Glomerular endothelial cell (primary cell): Measurements from ENCODE around the gene SKAP1. TPM values are rescaled to one million over a fixed set of nuclear protein-coding genes. Genes with fewer than 3 reads are reported as not detected.
A peak's percentile ranks its signal among the peaks of the same experiment; 100 is the strongest.

Source experiments
- DNase-seq: peaks from one replicate; pipeline ENCODE4 v3.0.0-alpha.2; 2011; ENCODE audit warnings: low read depth, low spot score; ENCODE audit errors: extremely low read depth
- total RNA-seq: library from RNA; depleted of rRNA; stranded (reverse); fragments of >200 nt; gene quantifications from 2 replicates; pipeline ENCODE4 v1.2.3, GENCODE V29; 2015

SKAP1 gene
- total RNA-seq, 1 donor from 2014 or later = 0.99 TPM

DNA sequence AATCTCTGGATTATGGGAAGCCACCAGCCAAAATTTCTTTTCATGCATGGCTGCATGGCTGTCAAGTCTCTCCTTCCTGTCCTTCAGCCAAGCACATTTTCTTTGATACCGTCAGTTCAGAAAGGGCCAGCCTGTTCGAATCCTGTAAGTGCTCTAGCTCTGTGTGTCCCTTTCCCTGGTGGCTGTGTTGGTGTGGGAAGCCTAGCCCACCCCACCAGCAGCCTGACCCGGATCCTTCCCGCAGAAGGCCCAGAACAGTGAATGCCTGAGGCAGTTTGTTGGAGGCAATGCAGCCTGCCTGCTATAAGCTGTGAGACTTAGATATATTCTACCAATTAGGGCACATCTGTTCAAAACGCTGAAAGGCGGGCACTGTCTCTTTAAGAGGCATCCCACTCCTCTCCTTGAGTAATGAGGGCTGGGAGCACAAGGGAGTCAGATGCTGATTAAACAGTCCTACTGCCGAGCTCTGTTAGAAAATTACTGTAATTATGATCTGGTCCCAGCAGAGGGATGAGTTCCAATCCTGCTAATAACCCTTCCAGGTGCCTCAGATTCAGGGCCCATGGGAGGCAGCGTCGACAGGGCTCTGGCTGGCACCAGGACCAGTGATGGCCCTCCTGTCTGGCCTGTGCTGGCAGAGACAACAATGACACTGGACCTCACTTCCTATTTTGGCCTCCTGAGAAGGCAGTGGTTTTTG, 304.0 kb downstream of the SKAP1 start:
- DNase-seq = no peak

DNA sequence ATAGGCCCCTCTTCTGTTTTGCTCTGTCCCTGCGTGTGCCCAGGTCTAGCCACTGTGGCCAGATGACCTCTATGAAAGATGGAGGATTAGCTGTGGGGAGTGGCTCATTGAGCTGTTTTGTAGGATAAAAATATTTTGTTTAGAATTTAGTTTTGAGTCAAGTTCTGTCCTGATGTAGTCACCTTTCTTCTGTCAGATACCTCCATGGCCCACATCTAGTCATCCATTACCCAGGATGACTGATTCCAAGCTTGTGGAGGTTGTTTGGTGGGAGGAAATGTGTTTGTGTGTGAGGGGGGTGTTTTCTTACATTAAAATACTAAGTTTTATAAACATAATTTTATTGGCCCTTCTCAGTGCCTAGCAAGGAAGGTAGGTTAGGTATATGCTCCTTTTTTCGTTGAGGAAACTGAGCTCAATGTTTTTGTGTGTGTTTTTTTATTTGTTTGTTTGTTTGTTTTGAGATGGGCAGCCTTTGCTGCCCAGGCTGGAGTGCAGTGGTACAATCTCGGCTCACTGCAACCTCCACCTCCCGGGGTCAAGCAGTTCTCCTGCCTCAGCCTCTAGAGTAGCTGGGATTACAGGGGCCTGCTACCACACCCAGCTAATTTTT, 306.1 kb downstream of the SKAP1 start:
- no peak for DNase-seq

DNA sequence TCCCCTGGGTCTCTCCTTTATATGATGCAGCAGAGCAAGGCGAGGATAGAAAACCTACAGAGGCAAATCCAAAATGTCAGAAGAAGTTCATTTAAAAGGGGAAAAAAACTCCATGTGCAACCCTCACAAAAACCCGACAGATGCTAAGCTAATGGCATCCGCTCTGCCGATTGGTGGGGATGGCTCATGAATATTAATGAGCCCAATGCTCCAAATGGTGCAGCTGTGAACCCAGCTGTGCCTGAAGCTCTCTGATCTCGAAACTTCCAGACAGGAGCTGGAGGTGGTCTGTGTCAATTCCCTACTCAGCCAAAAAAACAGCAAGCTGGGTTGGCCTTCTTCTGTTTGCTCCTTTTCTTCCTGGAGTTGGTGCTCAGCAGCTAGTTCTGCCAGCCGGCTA, 306.9 kb downstream of the SKAP1 start:
- DNase-seq = no peak

DNA sequence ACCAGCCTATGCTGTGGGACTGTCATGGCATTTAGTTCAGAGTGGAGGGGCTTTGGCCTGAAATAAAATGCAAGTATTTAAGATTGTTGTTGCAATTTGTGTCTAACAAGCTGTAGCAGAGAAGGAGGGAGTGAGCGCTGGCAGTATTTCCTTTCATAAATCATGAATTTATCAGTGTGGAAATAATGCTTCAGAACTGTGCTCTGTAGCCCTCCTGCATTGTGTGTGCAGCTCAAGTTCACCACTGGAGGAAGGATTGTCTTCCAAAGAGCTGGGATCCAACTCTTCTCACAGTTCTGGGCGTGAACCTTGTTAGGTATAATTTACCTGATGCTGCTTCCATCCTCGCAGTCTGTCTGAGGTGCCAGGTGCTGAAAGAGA, 307.4 kb downstream of the SKAP1 start:
- DNase-seq = no peak

DNA sequence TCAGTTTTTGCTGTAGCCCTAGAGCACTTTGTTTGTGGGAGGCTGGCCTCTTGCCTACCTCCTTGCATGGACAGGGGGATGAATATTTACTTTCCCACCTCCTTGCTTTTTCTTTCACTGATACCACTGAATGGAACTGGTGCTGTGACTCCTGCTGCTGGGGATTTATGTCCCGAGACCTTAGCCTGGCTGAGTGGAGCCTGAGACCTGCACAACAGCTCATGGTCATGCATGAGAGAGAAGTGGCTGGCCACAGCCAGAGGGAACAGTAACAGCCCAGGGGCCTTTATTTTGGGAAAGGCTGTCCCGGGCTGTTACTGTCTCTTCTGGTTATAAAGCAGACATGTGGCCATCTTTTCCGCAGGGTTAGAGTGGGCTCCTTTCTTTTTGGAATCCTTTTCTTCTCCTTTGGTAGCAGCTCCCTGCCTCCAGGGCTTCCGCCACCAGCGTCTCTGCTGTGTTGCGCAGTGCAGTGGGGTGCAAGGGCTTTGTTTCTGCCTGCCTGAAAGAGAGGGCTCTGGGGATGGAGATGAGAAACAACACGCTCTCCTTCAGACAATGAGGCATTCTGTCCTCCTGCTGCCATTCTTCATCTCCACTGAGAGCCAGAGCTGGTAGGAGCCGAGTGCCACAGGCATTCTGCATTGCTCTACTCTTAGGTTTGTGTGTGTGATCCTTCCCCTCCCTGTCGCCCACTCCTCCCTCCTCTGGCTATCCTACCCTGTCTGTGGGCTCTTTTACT, 307.9 kb downstream of the SKAP1 start:
- DNase-seq = no peak

DNA sequence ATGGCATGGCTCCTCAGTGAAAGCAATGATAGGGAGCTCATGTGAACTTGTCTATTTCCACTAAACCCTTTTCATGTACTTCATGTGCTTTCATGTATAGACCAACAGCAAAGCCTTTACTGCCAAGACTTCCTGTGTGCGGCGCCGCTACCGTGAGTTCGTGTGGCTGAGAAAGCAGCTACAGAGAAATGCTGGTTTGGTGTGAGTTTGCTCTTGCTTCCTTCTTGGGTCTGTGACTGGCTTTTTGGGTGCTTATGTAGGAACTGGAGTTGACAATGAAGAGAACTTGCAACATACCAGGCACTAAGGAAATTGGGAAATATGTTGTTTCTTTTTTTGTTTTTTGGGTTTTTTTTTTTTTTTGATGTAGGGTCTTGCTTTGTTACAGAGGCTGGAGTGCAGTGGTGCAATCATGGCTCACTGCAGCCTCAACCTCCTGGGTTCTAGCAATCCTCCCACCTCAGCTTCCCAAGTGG, 316.8 kb downstream of the SKAP1 start:
- DNase-seq = no peak

DNA sequence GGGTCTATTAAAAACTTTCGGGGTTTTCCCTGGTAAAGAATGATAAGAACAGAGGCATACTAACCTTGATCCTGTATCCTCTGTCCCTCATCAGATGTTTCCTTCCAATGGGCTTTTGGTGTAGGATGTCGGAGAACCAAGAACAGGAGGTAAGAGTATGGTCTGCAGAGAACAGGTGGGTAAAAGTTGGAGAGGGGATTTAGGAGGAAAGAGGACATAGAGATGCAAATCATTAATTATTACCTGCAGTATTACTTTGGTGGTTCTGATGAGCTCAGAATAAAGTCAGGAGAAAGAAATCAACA, 318.1 kb downstream of the SKAP1 start:
- DNase-seq = no peak

DNA sequence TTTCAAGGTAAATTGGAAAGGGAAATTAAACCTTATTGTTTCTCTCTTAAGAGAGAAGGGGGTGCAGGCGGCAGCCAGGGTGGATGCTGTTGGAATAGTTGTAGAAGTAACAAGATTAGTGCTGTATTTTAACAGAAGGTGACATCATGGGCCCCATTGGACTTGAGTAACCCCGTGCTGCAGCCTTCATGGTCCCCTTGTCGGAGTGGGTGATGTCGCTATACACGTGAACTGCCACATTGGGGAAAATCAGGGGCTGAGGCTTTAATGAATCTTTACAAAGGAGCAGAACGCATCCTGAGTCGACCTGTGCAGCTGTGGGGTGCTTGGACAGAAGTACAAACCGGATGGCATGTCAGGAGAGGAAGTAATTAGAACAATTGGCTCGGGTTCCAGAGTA, 319.3 kb downstream of the SKAP1 start:
- DNase-seq = no peak

DNA sequence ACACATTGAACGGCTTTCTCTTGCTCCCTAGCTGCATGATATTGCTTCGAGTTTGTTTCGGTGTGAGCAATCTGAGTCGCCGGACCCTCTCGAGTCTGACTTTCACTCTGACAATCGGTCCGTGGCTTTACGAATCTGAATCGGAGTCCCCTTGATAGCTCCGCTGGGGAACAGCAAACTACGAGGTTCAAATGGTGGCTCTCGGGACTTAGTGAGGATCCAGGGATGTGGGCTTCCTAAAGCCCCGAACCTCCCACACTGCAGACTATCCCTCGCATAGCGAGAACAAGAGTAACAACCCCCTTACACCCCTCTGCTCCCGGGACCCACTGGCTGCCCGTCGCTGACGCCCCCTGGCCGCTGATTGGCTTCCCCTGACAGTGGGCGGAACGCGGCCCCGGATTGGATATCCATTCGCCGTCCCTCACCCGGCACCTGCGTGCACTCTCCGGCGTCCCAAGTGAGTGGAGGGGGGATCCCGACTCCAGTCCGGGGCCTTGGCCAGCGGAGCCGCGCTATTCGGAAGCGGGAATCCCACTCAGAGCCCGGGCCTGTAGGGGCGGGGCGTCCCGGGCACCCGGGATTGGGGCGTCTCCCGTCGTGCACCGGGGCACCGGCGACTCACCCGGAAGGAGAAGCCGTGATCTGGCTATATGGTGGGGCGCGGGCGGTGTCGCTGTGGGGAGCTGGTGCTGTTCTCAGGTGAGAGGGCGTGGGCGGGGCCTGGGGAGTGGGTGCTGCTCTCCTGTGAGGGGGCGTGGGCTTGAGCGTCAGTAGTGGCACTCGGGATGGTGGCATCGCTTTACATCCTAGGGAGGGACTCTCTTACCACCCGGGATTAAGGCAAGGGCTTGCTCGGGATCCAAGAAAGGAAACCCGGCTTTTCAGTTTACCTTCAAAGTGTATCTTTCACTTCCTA, 322.6 kb downstream of the SKAP1 start, which contains the start of gene SNX11:
TSS of gene SNX11 (plus strand) at position 630 of the 919 bp plus-strand sequence. CDS start 4,278 bp downstream, outside the sequence.
- DNase-seq = no peak

DNA sequence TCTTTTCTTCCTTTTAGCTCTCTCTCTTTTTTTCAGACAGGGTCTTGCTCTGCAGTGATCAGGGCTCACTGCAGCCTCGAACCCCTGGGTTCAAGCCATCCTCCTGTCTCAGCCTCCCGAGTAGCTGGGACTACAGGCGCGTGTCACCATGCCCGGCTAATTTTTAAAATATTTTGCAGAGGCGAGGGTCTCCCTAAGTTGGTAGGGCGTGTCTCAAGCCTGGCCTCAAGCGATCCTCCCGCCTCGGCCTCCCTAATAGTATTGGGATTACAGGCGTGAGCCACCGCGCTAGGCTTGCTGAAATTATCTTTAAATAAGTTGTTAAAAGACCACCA, 323.2 kb downstream of the SKAP1 start:
- no peak for DNase-seq

DNA sequence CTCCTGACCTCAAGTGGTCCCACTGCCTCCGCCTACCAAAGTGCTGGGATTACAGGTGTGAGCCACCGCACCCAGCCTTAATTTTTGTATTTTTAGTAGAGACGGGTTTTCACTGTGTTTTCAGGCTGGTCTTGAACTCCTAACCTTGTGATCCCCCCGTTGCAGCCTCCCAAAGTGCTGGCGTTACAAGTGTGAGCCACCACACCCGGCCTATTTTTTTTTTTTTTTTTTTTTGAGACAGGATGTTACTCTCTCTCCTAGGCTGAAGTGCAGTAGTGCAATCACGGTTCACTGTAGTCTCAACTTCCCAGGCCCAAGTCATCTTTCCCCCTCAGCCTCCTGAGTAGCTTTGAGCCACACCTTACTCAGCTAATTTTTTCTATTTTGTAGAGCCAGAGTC, 325.6 kb downstream of the SKAP1 start:
- DNase-seq = no peak

DNA sequence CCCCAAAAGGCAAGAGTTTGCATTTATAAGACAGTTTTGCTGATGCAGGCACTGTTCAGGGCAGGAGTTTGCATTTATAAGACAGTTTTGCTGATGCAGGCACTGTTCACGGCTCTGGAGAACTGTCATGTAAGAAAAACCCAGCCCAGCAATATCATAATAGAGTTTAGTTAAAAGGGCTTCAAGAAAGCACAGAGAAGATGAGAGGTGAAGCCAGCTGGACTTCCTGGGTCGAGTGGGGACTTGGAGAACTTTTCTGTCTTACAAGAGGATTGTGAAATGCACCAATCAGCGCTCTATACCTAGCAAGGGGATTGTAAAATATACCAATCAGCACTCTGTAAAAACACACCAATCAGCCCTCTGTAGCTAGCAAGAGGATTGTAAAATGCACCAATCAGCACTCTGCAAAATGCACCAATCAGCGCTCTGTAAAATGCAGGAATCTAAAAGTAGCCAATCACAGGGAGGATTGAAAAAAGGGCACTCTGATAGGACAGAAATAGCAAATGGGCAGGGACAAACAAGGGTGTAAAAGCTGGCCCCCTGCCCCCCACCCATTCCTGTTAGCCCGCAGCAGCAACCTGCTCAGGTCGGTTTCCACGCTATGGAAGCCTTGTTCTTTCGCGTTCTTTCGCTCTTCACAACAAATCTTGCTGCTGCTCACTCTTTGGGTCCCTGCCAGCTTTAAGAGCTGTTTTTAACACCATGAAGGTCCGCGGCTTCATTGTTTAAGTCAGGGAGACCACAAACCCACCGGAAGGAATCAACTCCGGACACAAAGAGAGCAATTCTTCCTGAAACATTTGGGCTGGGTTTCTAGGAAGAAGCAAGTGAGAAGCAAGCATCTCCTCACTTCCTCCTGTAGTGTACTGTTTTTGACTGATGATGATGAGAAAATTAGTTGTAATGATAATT, 327.0 kb downstream of the SKAP1 start:
- DNase-seq = no peak

DNA sequence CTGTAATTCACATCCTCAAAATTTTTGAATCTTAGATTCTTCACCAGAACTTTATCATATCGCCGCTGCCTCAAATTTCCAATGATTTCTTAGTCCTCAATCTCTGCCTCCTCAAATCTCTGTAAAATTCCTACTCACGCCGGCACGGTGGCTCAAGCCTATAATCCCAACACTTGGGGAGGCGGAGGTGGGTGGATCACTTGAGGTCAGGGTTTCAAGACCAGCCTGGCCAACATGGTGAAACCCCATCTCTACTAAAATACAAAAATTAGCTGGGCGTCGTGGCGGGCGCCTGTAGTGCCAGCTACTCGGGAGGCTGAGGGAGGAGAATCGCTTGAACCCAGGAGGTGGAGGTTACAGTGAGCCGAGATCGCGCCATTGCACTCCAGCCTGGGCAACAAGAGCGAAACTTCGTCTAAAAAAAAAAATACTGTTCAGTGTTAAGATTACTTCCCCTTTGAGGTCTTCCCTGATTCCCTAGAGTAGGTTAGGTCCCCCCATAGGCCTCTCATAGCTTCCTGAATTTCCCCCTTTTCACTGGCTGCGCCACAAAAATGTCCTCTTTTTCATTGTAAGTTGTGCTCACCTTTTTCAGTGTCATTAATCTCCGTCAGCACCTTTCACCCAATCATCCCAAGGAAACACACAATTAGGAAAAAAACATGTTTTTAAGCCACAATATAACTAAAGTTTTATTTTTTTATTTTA, 327.8 kb downstream of the SKAP1 start:
- DNase-seq = no peak

DNA sequence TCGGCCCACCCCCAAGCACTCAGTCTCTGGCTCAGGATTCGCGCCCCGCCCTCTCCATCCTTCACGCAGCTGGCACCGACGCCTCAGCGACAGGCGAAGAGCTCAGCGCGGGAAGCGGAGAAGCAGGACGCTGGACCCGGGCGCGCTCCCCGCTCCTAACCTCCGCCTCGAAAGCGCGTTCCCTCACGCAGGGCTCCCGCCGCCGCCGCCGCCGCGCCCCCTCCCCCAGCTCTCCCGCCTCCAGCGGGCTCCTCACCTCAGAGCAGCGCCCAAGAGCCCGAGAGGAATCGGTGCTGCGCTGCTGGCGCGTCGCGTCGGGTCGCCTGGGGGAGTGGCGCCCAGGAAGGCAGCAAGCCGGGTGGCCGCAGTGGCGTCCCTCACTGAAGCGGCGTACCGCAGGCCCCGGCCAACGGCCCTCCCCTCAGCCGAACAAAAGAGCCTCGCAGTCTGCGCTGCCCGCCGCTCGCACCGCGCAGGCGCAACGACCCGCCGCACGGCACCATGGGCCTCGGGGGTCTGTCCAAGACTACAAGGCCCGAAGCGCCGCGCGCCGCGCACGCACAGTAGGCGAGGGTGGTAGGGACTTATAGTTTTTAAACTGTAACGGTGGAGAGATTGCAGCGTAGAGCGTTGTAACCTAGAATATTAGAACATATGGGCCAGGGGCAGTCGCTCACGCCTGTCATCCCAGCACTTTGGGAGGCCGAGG, 328.8 kb downstream of the SKAP1 start, which contains the start of gene CBX1:
TSS of gene CBX1 (minus strand) at position 467 of the 709 bp plus-strand sequence. CDS start 24,474 bp downstream, outside the sequence.
- DNase-seq = peak; percentile 47

DNA sequence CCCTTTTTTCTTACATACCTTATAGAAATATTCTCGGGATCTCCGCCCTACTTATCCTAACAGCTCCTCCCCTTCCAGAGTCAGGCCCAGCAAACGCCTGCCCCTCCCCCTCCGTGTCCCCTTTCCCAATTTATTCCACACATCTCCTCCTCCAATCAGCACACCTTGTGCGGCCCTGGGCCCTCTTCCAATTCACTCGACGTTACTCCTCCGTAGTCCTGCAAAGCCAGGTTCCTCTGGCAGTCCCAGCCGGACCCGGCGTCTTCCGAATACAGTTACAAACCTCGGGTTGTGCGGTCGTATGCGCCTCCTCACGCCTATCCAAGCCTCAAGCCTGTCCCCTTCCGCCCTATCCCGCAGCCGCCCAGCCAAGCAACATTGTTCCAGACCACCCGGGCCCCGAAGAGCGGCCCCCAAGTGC, 329.4 kb downstream of the SKAP1 start:
- DNase-seq = no peak

DNA sequence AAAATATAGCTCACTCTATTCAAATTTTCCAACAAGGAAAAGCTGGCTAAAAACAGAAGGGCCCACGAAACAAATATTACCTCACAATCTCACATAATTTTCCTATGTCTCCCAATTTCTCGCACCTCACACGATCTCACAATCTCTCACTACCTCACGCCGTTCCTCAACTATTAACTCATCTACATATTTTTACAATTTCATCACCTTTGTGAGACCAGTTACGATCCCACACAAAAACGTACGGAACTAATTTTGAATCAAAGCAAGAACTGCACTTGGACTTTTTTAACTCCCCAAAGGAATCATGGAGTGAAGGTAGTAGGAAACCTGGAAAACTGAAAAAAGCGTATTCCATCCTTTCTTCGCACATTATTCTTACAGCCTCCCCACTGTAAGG, 329.9 kb downstream of the SKAP1 start:
- DNase-seq = no peak

DNA sequence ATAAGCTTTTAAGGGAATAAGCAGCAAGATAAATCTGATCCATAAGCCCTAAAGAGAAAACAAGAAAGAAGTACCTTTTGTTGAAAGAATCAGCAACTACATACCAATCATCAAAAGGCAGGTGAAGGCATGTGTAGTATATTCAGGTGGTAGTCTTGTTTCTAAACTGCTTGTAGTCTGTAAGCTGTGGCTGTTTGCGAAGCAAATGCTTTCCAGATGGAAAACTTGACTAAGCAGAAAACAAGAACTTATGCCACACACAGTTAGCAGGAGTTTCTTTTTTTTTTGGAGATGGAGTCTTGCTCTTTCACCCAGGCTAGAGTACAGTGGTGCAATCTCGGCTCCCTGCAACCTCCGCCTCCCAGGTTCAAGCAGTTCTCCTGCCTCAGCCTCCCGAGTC, 334.4 kb downstream of the SKAP1 start:
- no peak for DNase-seq

DNA sequence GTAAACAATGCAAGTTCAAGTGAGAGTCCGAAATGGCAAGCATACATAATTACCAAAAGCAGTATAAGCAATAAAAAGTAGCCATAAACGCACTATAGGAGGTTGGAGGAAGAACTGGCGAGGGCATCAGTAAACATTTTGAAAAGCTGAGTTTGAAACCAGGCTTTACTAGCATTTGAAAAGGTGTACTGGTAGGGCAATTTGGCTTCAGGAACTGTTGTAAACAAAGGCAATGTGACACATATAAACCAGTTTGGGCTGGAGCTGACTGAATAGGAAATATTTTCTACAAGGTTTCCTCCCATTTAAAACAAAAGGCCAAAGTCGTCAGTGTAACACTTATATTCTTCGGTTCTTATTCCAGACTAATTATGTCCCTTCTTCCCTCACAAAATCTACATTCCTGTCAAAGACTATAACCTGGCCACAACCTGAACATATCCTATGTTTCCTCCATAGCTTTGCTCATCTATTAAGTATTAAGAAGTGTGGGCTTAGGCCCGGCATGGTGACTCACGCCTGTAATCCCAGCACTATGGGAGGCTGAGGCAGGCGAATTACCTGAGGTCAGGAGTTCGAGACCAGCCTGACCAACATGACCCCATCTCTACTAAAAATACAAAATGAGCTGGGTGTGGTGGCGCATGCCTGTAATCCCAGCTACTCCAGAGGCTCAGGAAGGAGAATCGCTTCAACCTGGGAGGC, 336.5 kb downstream of the SKAP1 start:
- no peak for DNase-seq
